ENCODE data around the gene CEPT1.

Gene CEPT1

DNA sequence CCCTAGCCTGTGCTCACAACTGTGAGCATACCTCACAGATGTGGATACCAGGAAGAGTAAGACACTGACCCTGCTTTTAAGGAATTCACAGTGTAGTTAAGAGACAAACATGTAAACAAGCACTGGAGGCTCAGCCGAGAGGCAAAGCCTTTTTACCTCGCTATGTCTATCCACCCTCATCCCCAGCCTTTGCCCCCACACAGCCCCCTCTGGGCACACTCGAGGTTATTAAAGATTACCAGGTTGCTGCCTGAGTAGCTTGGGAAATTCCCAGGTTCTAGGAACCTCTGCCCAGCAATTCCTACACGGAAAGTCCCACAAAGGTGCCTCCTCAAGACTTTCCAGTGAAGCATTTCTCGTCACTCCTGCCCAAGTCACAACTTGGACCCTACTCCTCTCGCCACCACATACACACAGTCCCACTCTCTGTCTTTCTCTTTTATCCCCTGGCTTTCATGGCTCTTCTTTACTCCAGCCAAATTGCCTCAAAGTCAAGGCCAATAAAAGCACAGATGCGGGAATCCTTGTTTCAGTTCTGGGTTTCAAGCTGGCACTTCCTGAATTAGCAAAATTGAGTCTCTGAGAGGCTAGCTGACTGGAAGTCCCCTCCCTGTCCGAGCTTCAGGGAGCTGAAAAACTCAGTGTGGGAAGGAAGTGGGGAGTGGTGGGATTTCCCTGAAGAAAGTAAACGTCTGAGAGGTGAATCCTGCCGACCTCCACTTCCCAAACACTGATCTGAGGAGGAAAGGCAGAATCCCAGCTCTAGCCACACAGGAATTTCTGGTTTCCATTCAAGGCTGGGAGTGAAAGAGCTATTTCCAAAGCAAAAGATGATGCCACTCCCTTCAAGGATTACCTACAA, 52.9 kb downstream of the CEPT1 start:
- Histone ChIP-seq H3K4me3 (ENCODE audit: low read length) (no peak overlapping the region), H3K9me2 (replicated peaks; ENCODE audit: control insufficient read depth, low read length) (no peaks in the 10 kb centered on the region), H3F3A (ENCODE audit: control insufficient read depth, insufficient read depth) (peaks cover 5% of the 10 kb centered on the region; the same call in 1 of the 2 replicates), H3K4me2 (ENCODE audit: low read length) (no peak overlapping the region), H4K20me1 (ENCODE audit: control insufficient read depth, insufficient read depth, low read depth, low read length) (no peaks in the 10 kb centered on the region), H3K27me3 (ENCODE audit: control insufficient read depth, low read length) (no peaks in the 10 kb centered on the region), H3K27ac (ENCODE audit: low read depth, low read length) (no peak overlapping the region; the same call in 1 of the 2 replicates), H3K4me1 (ENCODE audit: control insufficient read depth, low read length) (peaks cover 36% of the 10 kb centered on the region), H3K36me3 (ENCODE audit: control insufficient read depth, low read length) (peaks cover 98% of the 10 kb centered on the region), H3K79me2 (ENCODE audit: control insufficient read depth, low read length) (no peaks in the 10 kb centered on the region), H3K9me3 (ENCODE audit: control insufficient read depth, insufficient read depth, low read length) (no peaks in the 10 kb centered on the region)
- no peak for TF ChIP-seq EZH2phosphoT487 (IDR thresholded peaks at IDR 0.05; ENCODE audit: borderline replicate concordance, low read length)
- TF ChIP-seq, protein P1, sequence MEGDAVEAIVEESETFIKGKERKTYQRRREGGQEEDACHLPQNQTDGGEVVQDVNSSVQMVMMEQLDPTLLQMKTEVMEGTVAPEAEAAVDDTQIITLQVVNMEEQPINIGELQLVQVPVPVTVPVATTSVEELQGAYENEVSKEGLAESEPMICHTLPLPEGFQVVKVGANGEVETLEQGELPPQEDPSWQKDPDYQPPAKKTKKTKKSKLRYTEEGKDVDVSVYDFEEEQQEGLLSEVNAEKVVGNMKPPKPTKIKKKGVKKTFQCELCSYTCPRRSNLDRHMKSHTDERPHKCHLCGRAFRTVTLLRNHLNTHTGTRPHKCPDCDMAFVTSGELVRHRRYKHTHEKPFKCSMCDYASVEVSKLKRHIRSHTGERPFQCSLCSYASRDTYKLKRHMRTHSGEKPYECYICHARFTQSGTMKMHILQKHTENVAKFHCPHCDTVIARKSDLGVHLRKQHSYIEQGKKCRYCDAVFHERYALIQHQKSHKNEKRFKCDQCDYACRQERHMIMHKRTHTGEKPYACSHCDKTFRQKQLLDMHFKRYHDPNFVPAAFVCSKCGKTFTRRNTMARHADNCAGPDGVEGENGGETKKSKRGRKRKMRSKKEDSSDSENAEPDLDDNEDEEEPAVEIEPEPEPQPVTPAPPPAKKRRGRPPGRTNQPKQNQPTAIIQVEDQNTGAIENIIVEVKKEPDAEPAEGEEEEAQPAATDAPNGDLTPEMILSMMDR (IDR thresholded peaks at IDR 0.05; ENCODE audit: low read depth, low read length, poor library complexity, severe bottlenecking): no peak

DNA sequence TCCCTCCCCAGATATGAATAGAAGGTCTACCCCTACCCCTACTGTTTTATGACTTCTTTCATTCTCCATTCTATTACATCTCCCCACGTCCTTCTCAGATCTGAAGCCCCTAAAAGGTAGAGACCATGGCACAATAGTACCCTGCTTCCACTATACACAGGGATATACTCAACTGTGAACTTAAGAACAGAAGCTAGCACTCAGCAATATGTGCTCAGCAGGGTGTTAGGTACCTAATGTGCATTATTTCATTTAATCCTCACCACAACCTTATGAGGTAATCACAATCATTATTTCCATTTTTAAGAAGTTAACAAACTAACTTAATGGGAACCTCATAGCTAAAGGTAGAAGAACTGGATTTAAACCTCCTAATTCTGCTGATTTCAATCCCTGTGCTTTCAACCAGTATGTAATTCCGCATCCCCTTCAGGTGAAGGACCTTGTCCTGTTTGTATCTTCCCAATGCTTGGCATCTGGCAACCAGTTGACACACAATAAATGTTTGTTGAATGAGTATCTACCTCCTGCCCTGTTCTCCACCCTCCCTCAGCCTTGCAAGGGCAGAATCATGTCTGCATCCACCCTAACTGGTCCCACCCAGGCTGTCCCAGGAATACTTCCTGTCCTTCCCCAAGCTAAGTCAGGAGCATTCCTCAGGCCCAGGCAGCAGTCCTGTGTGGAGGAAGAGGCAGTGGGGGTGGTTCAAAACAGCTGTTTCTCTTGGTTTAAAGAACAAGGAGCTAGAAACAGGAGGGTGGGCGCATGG, 53.9 kb downstream of the CEPT1 start:
- Histone ChIP-seq H3K36me3 (ENCODE audit: control insufficient read depth, low read length) (peaks cover 98% of the 10 kb centered on the region), H4K20me1 (ENCODE audit: control insufficient read depth, insufficient read depth, low read depth, low read length) (no peaks in the 10 kb centered on the region), H3F3A (ENCODE audit: control insufficient read depth, insufficient read depth) (peaks cover 5% of the 10 kb centered on the region; the same call in 1 of the 2 replicates), H3K79me2 (ENCODE audit: control insufficient read depth, low read length) (0 out of 2 replicates have a peak, but pooled peaks cover under 1% of the 10 kb centered on the region), H3K9me3 (ENCODE audit: control insufficient read depth, insufficient read depth, low read length) (no peaks in the 10 kb centered on the region), H3K4me2 (ENCODE audit: low read length) (no peak overlapping the region), H3K4me3 (ENCODE audit: low read length) (no peak overlapping the region), H3K27me3 (ENCODE audit: control insufficient read depth, low read length) (no peaks in the 10 kb centered on the region), H3K4me1 (ENCODE audit: control insufficient read depth, low read length) (peaks cover 41% of the 10 kb centered on the region), H3K9me2 (replicated peaks; ENCODE audit: control insufficient read depth, low read length) (no peaks in the 10 kb centered on the region), H3K27ac (ENCODE audit: low read depth, low read length) (no peak overlapping the region)
- TF ChIP-seq, protein P1 (IDR thresholded peaks at IDR 0.05; ENCODE audit: low read depth, low read length, poor library complexity, severe bottlenecking): no peak
- no peak for TF ChIP-seq EZH2phosphoT487 (IDR thresholded peaks at IDR 0.05; ENCODE audit: borderline replicate concordance, low read length)

DNA sequence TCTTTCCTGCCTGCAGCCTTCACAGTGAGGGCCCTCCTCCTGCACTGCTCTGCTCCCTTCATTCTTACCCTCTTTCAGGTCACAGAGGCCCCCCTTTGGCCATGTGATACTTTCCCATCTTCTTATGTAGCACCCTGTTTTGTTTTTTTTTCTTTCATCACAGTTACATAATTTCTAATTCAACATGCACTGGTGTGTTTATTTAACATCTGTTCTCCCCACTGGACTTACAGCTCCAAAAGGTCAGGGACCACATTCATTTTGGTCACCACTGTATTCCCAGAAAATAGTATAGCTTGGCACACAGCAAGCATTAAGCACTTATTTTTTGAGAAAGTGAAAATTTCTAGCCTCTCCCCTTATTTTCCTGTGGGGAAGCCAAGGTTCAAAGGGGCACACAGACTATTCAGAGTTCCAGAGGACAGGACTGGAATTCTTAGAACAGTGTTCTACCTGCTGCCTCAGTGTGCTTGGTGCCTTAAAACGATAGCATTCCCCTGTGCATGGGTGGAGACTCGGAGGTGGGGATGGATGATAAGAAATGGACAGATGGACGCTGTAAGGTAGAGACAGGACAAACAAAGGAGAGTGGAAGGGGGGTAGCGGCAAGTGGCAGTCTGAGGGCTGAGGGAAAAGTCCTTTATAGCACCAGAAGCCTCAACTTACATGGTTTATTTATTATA, 55.1 kb downstream of the CEPT1 start:
- Histone ChIP-seq H3K36me3 (ENCODE audit: control insufficient read depth, low read length) (peaks cover 100% of the 10 kb centered on the region), H3K27ac (ENCODE audit: low read depth, low read length) (no peak overlapping the region), H3K4me2 (ENCODE audit: low read length) (no peak overlapping the region), H4K20me1 (ENCODE audit: control insufficient read depth, insufficient read depth, low read depth, low read length) (no peaks in the 10 kb centered on the region), H3K4me1 (ENCODE audit: control insufficient read depth, low read length) (peaks cover 48% of the 10 kb centered on the region), H3F3A (ENCODE audit: control insufficient read depth, insufficient read depth) (peaks cover 5% of the 10 kb centered on the region; the same call in 1 of the 2 replicates), H3K79me2 (ENCODE audit: control insufficient read depth, low read length) (peaks cover 7% of the 10 kb centered on the region; the same call in 1 of the 2 replicates), H3K9me3 (ENCODE audit: control insufficient read depth, insufficient read depth, low read length) (no peaks in the 10 kb centered on the region), H3K9me2 (replicated peaks; ENCODE audit: control insufficient read depth, low read length) (no peaks in the 10 kb centered on the region), H3K27me3 (ENCODE audit: control insufficient read depth, low read length) (no peaks in the 10 kb centered on the region), H3K4me3 (ENCODE audit: low read length) (no peak overlapping the region)
- no peak for TF ChIP-seq EZH2phosphoT487 (IDR thresholded peaks at IDR 0.05; ENCODE audit: borderline replicate concordance, low read length)
- TF ChIP-seq, protein P1 (IDR thresholded peaks at IDR 0.05; ENCODE audit: low read depth, low read length, poor library complexity, severe bottlenecking): no peak
